H9 (cell line): Measurements from ENCODE around the gene P4HA1. TPM values are rescaled to one million over a fixed set of nuclear protein-coding genes. Genes with fewer than 3 reads are reported as not detected.
"Not testable (repeated sequence)": the region's sequence is repeated elsewhere in the genome, so short reads cannot be mapped to it uniquely, and the experiment has no call there.

ENCODE experiments used
- DNase-seq: peaks from one replicate; pipeline ENCODE4 v3.0.0-alpha.2; 2017
- H2AFZ ChIP-seq: one replicate; pipeline ENCODE4 v1.6.1; 2013; ENCODE audit warnings: mild to moderate bottlenecking, low read length, control low read depth, moderate library complexity
- H2AK5ac ChIP-seq: 2 replicates; pipeline ENCODE4 v1.6.1; 2013; ENCODE audit warnings: low read length, control low read depth, mixed read lengths; ENCODE audit not compliant: insufficient read length
- H2BK120ac ChIP-seq: one replicate; pipeline ENCODE4 v1.6.1; 2013; ENCODE audit warnings: low read depth, mild to moderate bottlenecking, low read length, control low read depth, inconsistent platforms; ENCODE audit not compliant: poor library complexity, severe bottlenecking
- H2BK12ac ChIP-seq: 2 replicates; pipeline ENCODE4 v1.6.1; 2013; ENCODE audit warnings: low read length, control low read depth, mixed read lengths, low read depth; ENCODE audit not compliant: insufficient read length
- H2BK15ac ChIP-seq: 2 replicates; pipeline ENCODE4 v1.6.1; 2013; ENCODE audit warnings: low read depth, low read length, control low read depth
- H2BK20ac ChIP-seq: one replicate; pipeline ENCODE4 v1.6.1; 2013; ENCODE audit warnings: low read depth, mild to moderate bottlenecking, low read length, control low read depth, inconsistent platforms; ENCODE audit not compliant: poor library complexity, severe bottlenecking
- H2BK5ac ChIP-seq: 2 replicates; pipeline ENCODE4 v1.6.1; 2013; ENCODE audit warnings: low read length, control low read depth, mixed read lengths; ENCODE audit not compliant: insufficient read length
- H3K14ac ChIP-seq: 2 replicates; pipeline ENCODE4 v1.6.1; 2013; ENCODE audit warnings: low read length, control low read depth; ENCODE audit not compliant: insufficient read depth
- H3K18ac ChIP-seq: 2 replicates; pipeline ENCODE4 v1.6.1; 2013; ENCODE audit warnings: low read depth, mild to moderate bottlenecking, mixed read lengths, low read length, control low read depth; ENCODE audit not compliant: insufficient read length
- H3K23ac ChIP-seq: 2 replicates; pipeline ENCODE4 v1.6.1; 2013; ENCODE audit warnings: low read length, control low read depth, mixed read lengths, low read depth; ENCODE audit not compliant: insufficient read length
- H3K23me2 ChIP-seq: 2 replicates; pipeline ENCODE4 v1.6.1; 2013; ENCODE audit warnings: low read depth, mild to moderate bottlenecking, mixed read lengths, low read length, control low read depth; ENCODE audit not compliant: insufficient read length, poor library complexity, severe bottlenecking
- H3K27ac ChIP-seq: 2 replicates; pipeline ENCODE4 v1.5.1; 2013; ENCODE audit warnings: low read length, control low read depth, mixed read lengths, low read depth; ENCODE audit not compliant: insufficient read length
- H3K27me3 ChIP-seq: 2 replicates; pipeline ENCODE4 v1.6.1; 2013; ENCODE audit warnings: low read length, control low read depth, inconsistent platforms; ENCODE audit not compliant: insufficient read depth
- H3K4ac ChIP-seq: 2 replicates; pipeline ENCODE4 v1.6.1; 2013; ENCODE audit warnings: low read depth, mild to moderate bottlenecking, control low read depth, inconsistent platforms, low read length, moderate library complexity
- H3K4me1 ChIP-seq: 2 replicates; pipeline ENCODE4 v1.6.1; 2013; ENCODE audit warnings: low read length, control low read depth, inconsistent platforms; ENCODE audit not compliant: insufficient read depth
- H3K4me2 ChIP-seq: 2 replicates; pipeline ENCODE4 v1.6.1; 2013; ENCODE audit warnings: low read length, control low read depth, mixed read lengths; ENCODE audit not compliant: insufficient read length, insufficient read depth
- H3K56ac ChIP-seq: 2 replicates; pipeline ENCODE4 v1.6.1; 2013; ENCODE audit warnings: low read depth, mild to moderate bottlenecking, mixed read lengths, low read length, control low read depth; ENCODE audit not compliant: insufficient read length
- H3K79me1 ChIP-seq: 2 replicates; pipeline ENCODE4 v1.6.1; 2013; ENCODE audit warnings: low read depth, mild to moderate bottlenecking, moderate library complexity, low read length, control low read depth, inconsistent platforms; ENCODE audit not compliant: insufficient read depth, poor library complexity, severe bottlenecking
- H3K79me2 ChIP-seq: 2 replicates; pipeline ENCODE4 v1.6.1; 2013; ENCODE audit warnings: low read length, control low read depth, inconsistent platforms; ENCODE audit not compliant: insufficient read depth
- H3K9ac ChIP-seq: 2 replicates; pipeline ENCODE4 v1.6.1; 2013; ENCODE audit warnings: low read length, control low read depth, mixed read lengths; ENCODE audit not compliant: insufficient read length; ENCODE audit errors: extremely low read depth
- H3K9me3 ChIP-seq: one replicate; pipeline ENCODE4 v1.6.1; 2013; ENCODE audit warnings: low read depth, low read length, inconsistent platforms; ENCODE audit not compliant: control insufficient read depth
- H3T11ph ChIP-seq: one replicate; pipeline ENCODE4 v1.6.1; 2013; ENCODE audit warnings: mild to moderate bottlenecking, low read length, control low read depth, inconsistent platforms
- H4K20me1 ChIP-seq: one replicate; pipeline ENCODE4 v1.6.1; 2013; ENCODE audit not compliant: control insufficient read depth, insufficient read length, insufficient read depth
- H4K5ac ChIP-seq: 2 replicates; pipeline ENCODE4 v1.6.1; 2013; ENCODE audit warnings: low read depth, mild to moderate bottlenecking, mixed read lengths, low read length, control low read depth; ENCODE audit not compliant: insufficient read length
- H4K8ac ChIP-seq: replicated peaks from 2 replicates; pipeline ENCODE4 v1.6.1; 2013; ENCODE audit warnings: low read length, control low read depth, mixed read lengths, low read depth; ENCODE audit not compliant: insufficient read length
- H4K91ac ChIP-seq: 2 replicates; pipeline ENCODE4 v1.6.1; 2013; ENCODE audit warnings: low read depth, mild to moderate bottlenecking, moderate library complexity, mixed read lengths, low read length, control low read depth; ENCODE audit not compliant: insufficient read length
- H3K27ac Mint-ChIP-seq, 3 experiments: 2 replicates in 2 of 3; 3 replicates in 1 of 3; pipeline ENCODE4 v1.8.0; 2020 to 2021; ENCODE audit warnings: mixed read lengths in 3 of 3, mild to moderate bottlenecking in 1 of 3, moderate library complexity in 1 of 3
- H3K27me3 Mint-ChIP-seq: 2 replicates; pipeline ENCODE4 v1.8.0; 2021; ENCODE audit warnings: low read depth, mild to moderate bottlenecking, moderate library complexity, mixed read lengths
- H3K36me3 Mint-ChIP-seq, 3 experiments: 2 replicates in 2 of 3; 3 replicates in 1 of 3; pipeline ENCODE4 v1.8.0; 2020 to 2021; ENCODE audit warnings: low read depth in 3 of 3, mixed read lengths in 3 of 3; ENCODE audit not compliant: insufficient read depth in 1 of 3
- H3K4me1 Mint-ChIP-seq, 2 experiments: 2 replicates each; pipeline ENCODE4 v1.8.0; 2020; ENCODE audit warnings: mixed read lengths in 2 of 2
- H3K4me3 Mint-ChIP-seq, 2 experiments: 2 replicates in 1 of 2; 3 replicates in 1 of 2; pipeline ENCODE4 v1.8.0; 2020 to 2021; ENCODE audit warnings: mild to moderate bottlenecking in 2 of 2, mixed read lengths in 2 of 2, moderate library complexity in 1 of 2
- H3K9me3 Mint-ChIP-seq, 2 experiments: 2 replicates in 1 of 2; 3 replicates in 1 of 2; pipeline ENCODE4 v1.8.0; 2020; ENCODE audit warnings: mild to moderate bottlenecking in 2 of 2, mixed read lengths in 2 of 2, moderate library complexity in 1 of 2
- CTCF ChIP-seq: fragments of 200-600 bp; sonication (generic); conservative IDR thresholded peaks from 3 replicates; pipeline ENCODE4 v1.8.0; 2021; ENCODE audit warnings: antibody characterized with exemption, mild to moderate bottlenecking
- WGBS: extraction: QIAGEN DNeasy Blood & Tissue Kit; methylation state at CpG from one replicate; pipeline ENCODE4 v1.1.7; 2013; ENCODE audit warnings: missing lambda C conversion rate, low lambda C conversion rate, mixed read lengths; ENCODE audit not compliant: insufficient read length; ENCODE audit errors: extremely low coverage; 5-methylcytosine and 5-hydroxymethylcytosine counted together
- total RNA-seq: library from RNA; stranded (reverse); gene quantifications from 2 replicates; pipeline ENCODE4 v1.2.1, GENCODE V29; 2021

Gene P4HA1
- total RNA-seq, 1 experiment from 2014 or later, result 48.6 TPM

- DNase-seq, result no peak
- Histone ChIP-seq H2BK20ac (no peak overlapping the region), H3K56ac (no peak overlapping the region), H4K20me1 (no peaks in the 10 kb centered on the region), H2AK5ac (no peak overlapping the region), H2BK5ac (no peak overlapping the region), H3K9ac (no peak overlapping the region), H3K27ac (no peak overlapping the region), H3K27me3 (no peaks in the 10 kb centered on the region), H3K9me3 (no peaks in the 10 kb centered on the region), H4K91ac (no peak overlapping the region), H3K79me2 (no peaks in the 10 kb centered on the region), H3K4ac (no peak overlapping the region), H3K14ac (no peak overlapping the region), H2BK120ac (no peak overlapping the region), H3K4me1 (no peaks in the 10 kb centered on the region), H3K18ac (no peak overlapping the region), H2BK12ac (no peak overlapping the region), H2AFZ (no peak overlapping the region), H3T11ph (no peak overlapping the region), H3K23me2 (no peaks in the 10 kb centered on the region), H4K5ac (no peak overlapping the region), H3K79me1 (no peaks in the 10 kb centered on the region), H2BK15ac (no peak overlapping the region), H4K8ac (no peak overlapping the region), H3K4me2 (no peak overlapping the region), H3K23ac (no peak overlapping the region)
- Mint-ChIP-seq H3K4me1 (no peaks in the 10 kb centered on the region; a peak in 1 of 4 replicates), H3K9me3 (peaks cover 12 to 13% of the 10 kb centered on the region in 2 experiments), H3K27ac (no peak overlapping the region), H3K27me3 (no peaks in the 10 kb centered on the region), H3K36me3 (peaks cover 4 to 12% (median 5%) of the 10 kb centered on the region in 3 experiments; a peak in 4 of 7 replicates), H3K4me3 (no peak overlapping the region)
- no peak for TF ChIP-seq CTCF
- no CpG with 5 or more reads among the region's 2 CpGs for WGBS
These were observed 99.6 kb downstream of the P4HA1 start for GRCh38 chr10:72997099-72997498.

GRCh38 chr10:72995459-72995858, 101.2 kb downstream of the P4HA1 start:
- not testable (repeated sequence) for DNase-seq, H2BK12ac ChIP-seq, H4K8ac ChIP-seq, H3K27ac Mint-ChIP-seq, H3K4me1 Mint-ChIP-seq, H3K27me3 Mint-ChIP-seq, H2AK5ac ChIP-seq, H3K4me2 ChIP-seq, H3K4me1 ChIP-seq, H3K27ac ChIP-seq, H3K79me2 ChIP-seq, H3K18ac ChIP-seq, H2BK15ac ChIP-seq, H3K23me2 ChIP-seq, H3K4ac ChIP-seq, H4K5ac ChIP-seq, H3K23ac ChIP-seq, H3T11ph ChIP-seq, H3K79me1 ChIP-seq, H4K91ac ChIP-seq, H3K14ac ChIP-seq, H4K20me1 ChIP-seq, H3K27me3 ChIP-seq, H2AFZ ChIP-seq, H3K9me3 ChIP-seq, H2BK20ac ChIP-seq, H2BK5ac ChIP-seq, H3K9ac ChIP-seq, H3K56ac ChIP-seq, H3K4me3 Mint-ChIP-seq, H2BK120ac ChIP-seq
- H3K9me3 Mint-ChIP-seq, result peaks cover 12 to 13% of the 10 kb centered on the region in 2 experiments
- peaks cover 5 to 12% (median 9%) of the 10 kb centered on the region in 3 experiments; a peak in 4 of 7 replicates for H3K36me3 Mint-ChIP-seq
